HEK293 (cell line): Measurements from ENCODE around the gene AK3.

Source experiments
- REST ChIP-seq: fragments of 450-650 bp; formaldehyde crosslinking; IDR thresholded peaks from 2 replicates; pipeline ENCODE4 v1.5.1; 2016; ENCODE audit warnings: missing biosample characterization, missing genetic modification characterization
- ZNF184 ChIP-seq: fragments of 450-650 bp; IDR thresholded peaks from 2 replicates; pipeline ENCODE4 v1.5.1; 2018; ENCODE audit warnings: missing biosample characterization, mild to moderate bottlenecking, missing genetic modification characterization
- ZNF239 ChIP-seq: fragments of 450-650 bp; formaldehyde crosslinking; IDR thresholded peaks from 2 replicates; pipeline ENCODE4 v1.5.1; 2016; ENCODE audit warnings: missing biosample characterization, missing genetic modification characterization
- ZNF785 ChIP-seq: fragments of 450-650 bp; formaldehyde crosslinking; IDR thresholded peaks from 2 replicates; pipeline ENCODE4 v1.5.1; 2016; ENCODE audit warnings: missing biosample characterization, missing genetic modification characterization

- TF ChIP-seq ZNF184 (tag by site-specific recombination) = no peak
- TF ChIP-seq ZNF785 (tag by site-specific recombination) = no peak
- no peak for TF ChIP-seq REST
- 0 out of 2 replicates have a peak, but pooled peaks have one; percentile 23 for TF ChIP-seq ZNF239 (tag by site-specific recombination)
Measured at GRCh38 chr9:4741365-4742089, 525 bp upstream of the AK3 start.
